Neutrophil (primary cell): ENCODE data around the gene ARHGEF3.

ENCODE experiments used
- H3K27ac ChIP-seq: fragments of 200-600 bp; sonication (generic); 2 replicates; pipeline ENCODE4 v1.5.1; 2016; ENCODE audit warnings: mild to moderate bottlenecking, moderate library complexity
- H3K27me3 ChIP-seq: fragments of 200-600 bp; sonication (generic); 2 replicates; pipeline ENCODE4 v1.6.0; 2016; ENCODE audit warnings: mild to moderate bottlenecking
- H3K36me3 ChIP-seq: fragments of 200-600 bp; sonication (generic); 2 replicates; pipeline ENCODE4 v1.5.1; 2017
- H3K4me1 ChIP-seq, 2 experiments: fragments of 200-600 bp in 1 of 2; sonication (generic) in 1 of 2; 1 replicate in 1 of 2; 2 replicates in 1 of 2; pipeline versions ENCODE4 v1.5.1 to v1.6.1; 2013 to 2016; ENCODE audit warnings: low read depth in 1 of 2, low read length in 1 of 2, mild to moderate bottlenecking in 1 of 2, moderate library complexity in 1 of 2; ENCODE audit not compliant: control insufficient read depth in 1 of 2, insufficient read depth in 1 of 2
- H3K4me3 ChIP-seq, 2 experiments: fragments of 200-600 bp in 1 of 2; sonication (generic) in 1 of 2; 1 replicate in 1 of 2; 2 replicates in 1 of 2; pipeline ENCODE4 v1.5.1; 2013 to 2016; ENCODE audit warnings: low read depth in 1 of 2, low read length in 1 of 2, mild to moderate bottlenecking in 1 of 2, moderate library complexity in 1 of 2
- H3K9me3 ChIP-seq: fragments of 200-600 bp; sonication (generic); 2 replicates; pipeline ENCODE4 v1.5.1; 2016
- CTCF ChIP-seq: fragments of 200-600 bp; sonication (generic); IDR thresholded peaks from 2 replicates; pipeline ENCODE4 v1.5.1; 2016; ENCODE audit warnings: antibody characterized with exemption

Gene ARHGEF3

GRCh38 chr3:56813653-56813960 lies 11.9 kb upstream of the ARHGEF3 start:
- H3K27me3 ChIP-seq = no peaks in the 10 kb centered on the region
- no peak for TF ChIP-seq CTCF
- H3K27ac ChIP-seq = no peak overlapping the region
- no peaks in the 10 kb centered on the region for H3K9me3 ChIP-seq
- H3K36me3 ChIP-seq = no peaks in the 10 kb centered on the region
- H3K4me3 ChIP-seq = no peak overlapping the region
- peaks cover 0 to 9% of the 10 kb centered on the region in 2 experiments for H3K4me1 ChIP-seq

DNA sequence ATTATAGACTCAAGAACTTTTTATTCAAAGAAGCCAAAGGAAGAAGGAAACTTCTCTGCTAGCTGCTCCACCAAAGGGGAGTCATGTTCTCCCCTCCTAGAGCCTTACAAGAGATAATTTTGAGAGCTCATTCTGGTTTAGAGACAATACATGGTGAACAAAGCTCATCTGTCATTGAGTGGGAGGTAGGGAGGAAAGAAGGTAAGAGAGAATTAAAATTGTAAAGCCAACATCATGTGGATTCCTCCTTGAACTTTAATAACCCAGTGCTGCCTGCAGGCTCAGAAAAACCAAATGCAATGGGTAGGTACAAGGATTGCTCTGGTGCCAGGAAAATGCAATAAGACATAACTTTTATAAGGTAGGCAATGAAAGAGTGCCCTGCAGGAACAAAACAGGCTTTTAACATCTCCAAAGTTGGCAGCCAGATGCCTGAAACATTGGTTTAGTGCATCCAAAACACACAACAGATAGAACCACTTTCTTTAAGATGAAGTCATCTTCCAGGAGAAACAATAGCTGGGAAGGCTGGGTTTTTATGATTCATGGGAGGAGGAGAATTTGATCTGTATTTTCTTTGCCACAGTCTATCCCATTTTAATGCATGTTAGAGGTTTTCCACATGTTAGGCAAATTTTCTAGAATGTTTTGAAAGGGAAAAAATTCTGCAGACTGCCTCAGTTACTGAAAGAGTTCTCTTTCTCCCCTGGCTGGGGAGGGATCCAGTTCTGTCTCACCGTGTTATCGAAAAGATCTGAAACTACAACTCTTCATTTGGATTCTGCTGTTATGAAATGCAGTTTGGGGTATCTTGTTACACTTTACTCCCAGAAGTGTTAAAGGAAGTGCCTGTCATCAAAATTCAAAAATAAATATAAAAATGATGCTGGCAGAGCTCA lies 11.3 kb upstream of the ARHGEF3 start:
- Histone ChIP-seq H3K36me3 (no peaks in the 10 kb centered on the region), H3K27ac (no peak overlapping the region), H3K27me3 (no peaks in the 10 kb centered on the region), H3K4me1 (peaks cover 0 to 9% of the 10 kb centered on the region in 2 experiments), H3K4me3 (no peak overlapping the region), H3K9me3 (no peaks in the 10 kb centered on the region)
- no peak for TF ChIP-seq CTCF

- no peak overlapping the region for H3K27ac ChIP-seq
- H3K4me1 ChIP-seq = peaks cover 0 to 9% of the 10 kb centered on the region in 2 experiments
- TF ChIP-seq CTCF = no peak
Observed at GRCh38 chr3:56811546-56812202, 9.9 kb upstream of the ARHGEF3 start.

DNA sequence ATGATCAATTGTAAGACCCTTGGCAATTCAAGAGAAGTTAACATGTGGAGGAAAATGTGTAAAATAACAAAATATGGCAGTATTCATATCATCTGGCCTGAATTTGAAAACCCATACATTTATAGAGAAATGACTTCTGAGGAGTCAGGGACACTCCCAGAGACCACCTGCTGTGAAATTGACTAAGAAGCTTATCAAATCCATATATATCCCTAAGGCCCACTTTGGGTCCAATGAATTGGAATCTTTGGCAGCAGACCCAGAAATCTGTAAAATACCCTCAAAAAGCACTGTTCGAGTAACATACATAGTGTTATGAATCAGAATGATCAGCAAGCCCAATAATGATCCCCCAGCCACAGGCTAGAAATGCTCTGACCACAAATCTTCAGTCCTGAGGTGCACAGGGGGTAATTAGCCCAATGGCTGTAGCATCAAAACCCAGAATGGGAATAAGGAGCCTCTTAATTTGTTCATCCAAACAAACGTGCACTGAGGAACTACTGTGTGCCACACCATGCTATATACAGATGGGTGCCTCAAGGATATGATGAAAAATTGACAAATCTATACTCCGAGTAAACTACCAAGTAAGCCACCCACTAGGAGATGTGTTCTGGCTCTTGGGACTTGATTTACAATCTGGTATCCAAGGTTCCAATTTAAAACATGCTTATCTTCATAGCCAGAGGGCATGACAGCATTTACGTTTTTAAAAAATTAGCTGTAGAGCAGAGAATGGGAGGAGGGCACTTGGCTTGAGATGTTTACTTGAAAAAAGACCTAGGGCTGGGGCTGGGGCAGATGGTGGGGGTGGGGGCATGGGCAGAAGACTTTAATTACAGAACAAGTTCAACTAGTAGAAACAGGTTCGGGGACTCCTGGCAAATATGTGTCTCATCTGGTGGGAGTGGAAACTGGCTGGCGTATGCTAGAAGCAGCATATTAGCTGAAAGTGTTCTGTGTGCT lies 9.1 kb upstream of the ARHGEF3 start:
- Histone ChIP-seq H3K4me3 (no peak overlapping the region), H3K27me3 (no peaks in the 10 kb centered on the region), H3K9me3 (no peaks in the 10 kb centered on the region), H3K4me1 (peaks cover 0 to 9% of the 10 kb centered on the region in 2 experiments), H3K36me3 (no peaks in the 10 kb centered on the region), H3K27ac (no peak overlapping the region)
- no peak for TF ChIP-seq CTCF

More at GRCh38 chr3:56811546-56812202, 9.9 kb upstream of the ARHGEF3 start:
- Histone ChIP-seq H3K9me3 (no peaks in the 10 kb centered on the region), H3K27me3 (no peaks in the 10 kb centered on the region), H3K36me3 (no peaks in the 10 kb centered on the region), H3K4me3 (no peak overlapping the region)

DNA sequence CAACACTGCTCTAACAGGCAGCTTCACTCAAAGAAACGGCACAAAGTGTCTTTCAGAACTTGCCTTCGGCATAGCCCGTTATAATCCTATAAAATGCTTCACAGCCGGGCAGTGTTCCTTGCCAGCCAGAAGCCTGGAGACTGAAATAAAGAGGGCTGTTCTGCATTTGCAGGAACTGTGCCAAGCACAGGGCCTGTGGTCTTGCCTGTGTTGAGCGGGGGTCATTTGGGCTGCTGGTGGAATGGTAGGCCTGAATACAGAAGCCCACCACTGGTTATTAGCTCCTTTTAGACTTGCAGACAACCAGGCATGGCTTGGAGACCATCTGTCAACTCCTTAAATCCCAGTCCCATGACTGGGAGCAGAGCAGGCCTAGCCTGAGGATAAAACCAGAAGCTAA lies 4.7 kb upstream of the ARHGEF3 start:
- Histone ChIP-seq H3K4me3 (no peak overlapping the region), H3K27me3 (peaks cover 13% of the 10 kb centered on the region), H3K9me3 (no peaks in the 10 kb centered on the region), H3K36me3 (no peaks in the 10 kb centered on the region), H3K27ac (no peak overlapping the region), H3K4me1 (peaks cover 5 to 8% of the 10 kb centered on the region in 2 experiments)
- no peak for TF ChIP-seq CTCF
